ENCODE results near the gene CORO7. TPM values are rescaled to one million over a fixed set of nuclear protein-coding genes. Genes with fewer than 3 reads are reported as not detected.

The CORO7 gene
- total and polyA plus RNA-seq, 9 of the 15 experiments (the other 6 are each of a cell fraction or from before 2014, with no cell fraction given): 0.45 to 77.2 (median 18.7) TPM

DNA sequence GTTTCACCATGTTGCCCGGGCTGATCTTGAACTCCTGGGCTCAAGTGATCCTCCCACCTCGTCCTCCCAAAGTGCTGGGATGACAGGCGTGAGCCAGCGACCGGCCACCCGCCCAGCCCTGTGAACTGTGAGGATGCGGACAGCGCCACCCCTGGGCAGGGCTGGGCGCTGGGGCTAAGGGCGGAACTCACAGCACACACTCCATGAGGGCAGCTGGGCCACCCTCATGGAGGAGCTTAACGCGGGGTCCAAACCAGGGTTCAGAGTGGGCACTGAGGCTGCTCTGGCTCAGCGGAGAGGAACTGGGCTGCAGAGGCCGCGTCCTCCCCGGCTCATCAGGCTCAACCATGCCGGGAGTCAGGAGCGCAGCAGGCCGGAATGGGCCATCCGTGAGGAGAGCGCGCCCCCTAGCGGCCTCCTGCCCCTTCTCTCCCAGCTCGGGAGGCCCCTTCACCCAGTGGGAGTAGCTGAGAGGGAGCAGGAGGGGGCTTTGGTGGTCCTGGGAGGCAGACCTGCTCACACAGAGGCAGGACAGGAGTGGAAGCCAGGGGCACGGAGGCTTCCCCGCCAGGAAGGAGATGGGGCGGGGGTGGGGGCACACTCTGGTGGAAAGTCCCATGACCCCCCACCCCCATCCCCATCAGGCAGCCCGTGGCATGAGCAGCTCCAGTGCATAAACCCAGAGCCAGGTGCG, 13.8 kb downstream of the CORO7 start (continued):
- TF ChIP-seq HDAC3 (IDR thresholded peaks at IDR 0.05; ENCODE audit: borderline replicate concordance, partially characterized antibody) (no peak), HOMEZ (CRISPR knock-in tag; IDR thresholded peaks at IDR 0.05) (no peak), FIP1L1 (IDR thresholded peaks at IDR 0.05; ENCODE audit: low read depth, low read length, poor library complexity, severe bottlenecking) (no peak), ARID1B (IDR thresholded peaks at IDR 0.05) (no peak), ZEB2 (IDR thresholded peaks at IDR 0.05) (0 out of 2 replicates have a peak, but pooled peaks have one; percentile 23), MITF (IDR thresholded peaks at IDR 0.05) (no peak), FOXP1 (CRISPR knock-in tag; IDR thresholded peaks at IDR 0.05) (peak; percentile 56; the same call in 1 of the 2 replicates), ZNF133 (CRISPR knock-in tag; IDR thresholded peaks at IDR 0.05) (no peak), SRF (CRISPR knock-in tag; IDR thresholded peaks at IDR 0.05) (no peak), MLX (CRISPR knock-in tag; conservative IDR thresholded peaks at IDR 0.05) (no peak), ZNF184 (CRISPR knock-in tag; IDR thresholded peaks at IDR 0.05) (no peak), CHD7 (IDR thresholded peaks at IDR 0.05; ENCODE audit: low read depth, low read length) (no peak)

Data from K562 (cell line).